ENCODE results near the gene P2RX6. TPM values are rescaled to one million over a fixed set of nuclear protein-coding genes. Genes with fewer than 3 reads are reported as not detected.

Gene P2RX6
- total and polyA plus RNA-seq, 2 of the 4 experiments (the other 2 are of a cell fraction), result 0.90 to 1.6 TPM

- Histone ChIP-seq H3K27ac (ENCODE audit: insufficient read depth, low read length) (no peak overlapping the region), H3K9me1 (ENCODE audit: insufficient read depth, low read length) (no peaks in the 10 kb centered on the region), H2BK5ac (ENCODE audit: low read depth, low read length, poor library complexity, severe bottlenecking) (no peak overlapping the region), H2AK5ac (ENCODE audit: low read depth, low read length) (no peak overlapping the region), H4K91ac (ENCODE audit: insufficient read depth, low read depth, low read length) (no peak overlapping the region), H3K23ac (ENCODE audit: low read depth, low read length) (no peak overlapping the region), H3K4me2 (ENCODE audit: low read depth, low read length) (no peak overlapping the region), H3K79me1 (ENCODE audit: low read depth in 1 of 2, low read length in 2 of 2) (no peaks in the 10 kb centered on the region), H2BK120ac (ENCODE audit: low read depth, low read length) (no peak overlapping the region), H4K8ac (ENCODE audit: low read depth in 2 of 2, low read length in 2 of 2) (no peak overlapping the region), H3K27me3 (ENCODE audit: control insufficient read depth, insufficient read depth, low read length) (peaks cover 41% of the 10 kb centered on the region), H4K20me1 (ENCODE audit: insufficient read depth, low read length) (no peaks in the 10 kb centered on the region), H3K4me1 (ENCODE audit: control insufficient read depth, insufficient read depth, low read length) (no peaks in the 10 kb centered on the region), H3K9me3 (ENCODE audit: control insufficient read depth, insufficient read depth, low read length) (no peaks in the 10 kb centered on the region), H3K18ac (ENCODE audit: low read depth, low read length) (no peak overlapping the region), H3K4me3 (ENCODE audit: insufficient read depth, low read depth, low read length) (no peak overlapping the region), H3K14ac (replicated peaks; ENCODE audit: low read depth, low read length) (no peak overlapping the region), H2AK9ac (replicated peaks; ENCODE audit: low read depth, low read length, poor library complexity) (no peak overlapping the region), H3K56ac (ENCODE audit: extremely low read depth, insufficient read depth, low read length) (no peak overlapping the region), H2BK20ac (ENCODE audit: low read depth, low read length) (no peak overlapping the region), H2BK15ac (ENCODE audit: low read depth, low read length) (no peak overlapping the region), H3K9ac (ENCODE audit: low read depth, low read length) (no peak overlapping the region), H4K5ac (ENCODE audit: low read depth, low read length) (no peak overlapping the region), H3K4ac (ENCODE audit: low read depth, low read length) (no peak overlapping the region), H3K36me3 (ENCODE audit: control insufficient read depth, insufficient read depth, low read length) (no peaks in the 10 kb centered on the region), H2AFZ (replicated peaks; ENCODE audit: low read length, poor library complexity) (peak overlapping the region; percentile 27)
- ChIA-PET POLR2A (ENCODE audit: unreplicated experiment) (no interaction called here), CTCF (no interaction called here)
- WGBS, 2 experiments (ENCODE audit: extremely low coverage in 2 of 2, insufficient read length in 1 of 2), result 53% methylated on average over 3 of the region's 19 CpGs; no CpG with 5 or more reads in 1 of the 2 experiments
- DNase-seq (no peak), ATAC-seq (ENCODE audit: low read depth) (no peak)
- in situ Hi-C loops (cut with MboI; ENCODE audit: low sequenced_read_pairs), result no loop called here
- intact Hi-C loops (cut with micrococcal nuclease), result no loop called here
- BruUV-seq (replicated peaks), result no TSS peak
- dilution Hi-C loops (cut with HindIII; ENCODE audit: low sequenced_read_pairs, unreplicated experiment), result no loop called here
- no peak for TF ChIP-seq CTCF (conservative IDR thresholded peaks at IDR 0.05; ENCODE audit: low read depth, low read length)
- no peak for TF ChIP-seq CEBPB (IDR thresholded peaks at IDR 0.05; ENCODE audit: low read depth, low read length)
- TF ChIP-seq RCOR1 (IDR thresholded peaks at IDR 0.05; ENCODE audit: insufficient replicate concordance, low read length), result no peak
- no peak for TF ChIP-seq MXI1 (IDR thresholded peaks at IDR 0.05; ENCODE audit: borderline replicate concordance, low read depth, low read length)
- TF ChIP-seq CHD1 (IDR thresholded peaks at IDR 0.05; ENCODE audit: low read depth, low read length), result no peak
- no peak for TF ChIP-seq NFE2L2 (IDR thresholded peaks at IDR 0.05; ENCODE audit: low read depth, low read length)
- TF ChIP-seq RAD21 (IDR thresholded peaks at IDR 0.05; ENCODE audit: low read length), result no peak
- no peak for TF ChIP-seq MAFK (IDR thresholded peaks at IDR 0.05; ENCODE audit: low read depth, low read length)
- no peak for TF ChIP-seq USF2 (IDR thresholded peaks at IDR 0.05; ENCODE audit: low read depth, low read length)
- TF ChIP-seq FOS (IDR thresholded peaks at IDR 0.05; ENCODE audit: low read depth, low read length), result no peak
- no peak for TF ChIP-seq BHLHE40 (IDR thresholded peaks at IDR 0.05; ENCODE audit: low read depth, low read length)
- no peak for TF ChIP-seq ELK1 (IDR thresholded peaks at IDR 0.05; ENCODE audit: borderline replicate concordance, low read depth, low read length)
- no peak for TF ChIP-seq RFX5 (IDR thresholded peaks at IDR 0.05; ENCODE audit: low read depth, low read length)
- TF ChIP-seq POLR2A (IDR thresholded peaks at IDR 0.05; ENCODE audit: low read depth, low read length), result no peak
- no peak for TF ChIP-seq MAZ (IDR thresholded peaks at IDR 0.05; ENCODE audit: borderline replicate concordance, low read depth, low read length)
- TF ChIP-seq SMC3 (IDR thresholded peaks at IDR 0.05; ENCODE audit: low read depth, low read length), result no peak
Observed at GRCh38 chr22:20967697-20968211, 47.2 kb upstream of the P2RX6 start.
